HepG2 (cell line): ENCODE results near the gene RAB20. TPM values are rescaled to one million over a fixed set of nuclear protein-coding genes. Genes with fewer than 3 reads are reported as not detected.

Experiments
- ATAC-seq: fragments of 200-7000 bp; cut with Tn5 transposase; 3 replicates; pipeline ENCODE4 v1.9.1; 2020; ENCODE audit warnings: mild to moderate bottlenecking, moderate library complexity
- BruUV-seq: library from RNA; stranded (reverse); fragments of 400-500 nt; replicated peaks from 2 replicates; lab custom pipeline; 2021; lab: Mats Ljungman, UMichigan
- CTCF ChIA-PET: fragments of 300-600 bp; formaldehyde crosslinking; extraction: SDS; loops from one replicate; lab custom pipeline; 2021; ENCODE audit warnings: low total read pairs, inconsistent platforms, low intra/inter-chr PET ratio; lab: Yijun Ruan, JAX
- POLR2A ChIA-PET: fragments of 350-600 bp; sonication (Branson Sonifier 250); formaldehyde crosslinking; loops from one replicate; lab custom pipeline; 2020; ENCODE audit warnings: antibody characterized with exemption, inconsistent platforms; lab: Yijun Ruan, JAX
- DNase-seq: peaks from one replicate; pipeline ENCODE4 v3.0.0-alpha.2; 2015; ENCODE audit warnings: low spot score
- FAIRE-seq: peaks from 3 replicates; lab custom pipeline; 2011; peaks lifted over from hg19 to GRCh38; lab: Jason Lieb, UNC
- H2AFZ ChIP-seq: one replicate; pipeline ENCODE4 v1.6.1; 2011; ENCODE audit warnings: low read length, inconsistent platforms
- H3K27ac ChIP-seq: fragments of 300-600 bp; 3 replicates; pipeline ENCODE4 v1.8.0; 2011; ENCODE audit warnings: mixed run types, mild to moderate bottlenecking, mixed read lengths, low read length, inconsistent platforms; ENCODE audit not compliant: insufficient read depth; ENCODE audit errors: extremely low read length
- H3K27me3 ChIP-seq, 2 experiments: fragments of 200-600 bp in 1 of 2; 2 replicates in 1 of 2; 3 replicates in 1 of 2; pipeline versions ENCODE4 v1.6.0 to v1.8.0; 2011; ENCODE audit warnings: low read length in 2 of 2, mild to moderate bottlenecking in 2 of 2, moderate library complexity in 2 of 2, inconsistent platforms in 1 of 2; ENCODE audit not compliant: insufficient read depth in 2 of 2, control insufficient read depth in 1 of 2
- H3K36me3 ChIP-seq, 2 experiments: fragments of 200-600 bp in 1 of 2; replicated peaks in 1 of 2; 2 replicates in 1 of 2; 3 replicates in 1 of 2; pipeline versions ENCODE4 v1.5.1 to v1.8.0; 2011; ENCODE audit warnings: low read length in 2 of 2, inconsistent platforms in 1 of 2; ENCODE audit not compliant: insufficient read depth in 2 of 2, control insufficient read depth in 1 of 2
- H3K4me1 ChIP-seq: 2 replicates; pipeline ENCODE4 v1.5.1; 2012; ENCODE audit warnings: low read length, inconsistent platforms; ENCODE audit not compliant: insufficient read depth
- H3K4me2 ChIP-seq: 2 replicates; pipeline ENCODE4 v1.6.0; 2011; ENCODE audit warnings: low read depth, low read length, inconsistent platforms
- H3K4me3 ChIP-seq, 3 experiments: fragments of 200-600 bp in 1 of 3; sonication (generic), shearing (Covaris generic) in 1 of 3; replicated peaks in 1 of 3; 2 replicates each; pipeline ENCODE4 v1.5.1; 2011 to 2016; ENCODE audit warnings: low read length in 3 of 3, inconsistent platforms in 2 of 3, low read depth in 2 of 3, mild to moderate bottlenecking in 2 of 3, control low read depth in 1 of 3, mixed read lengths in 1 of 3; ENCODE audit not compliant: insufficient read depth in 1 of 3
- H3K79me2 ChIP-seq: one replicate; pipeline ENCODE4 v1.6.1; 2011; ENCODE audit warnings: low read length, inconsistent platforms; ENCODE audit not compliant: insufficient read depth
- H3K9ac ChIP-seq: 2 replicates; pipeline ENCODE4 v1.6.0; 2011; ENCODE audit warnings: mild to moderate bottlenecking, low read depth, low read length, inconsistent platforms; ENCODE audit not compliant: insufficient read depth
- H3K9me3 ChIP-seq: 2 replicates; pipeline ENCODE4 v1.5.1; 2012; ENCODE audit warnings: mild to moderate bottlenecking, low read length
- H4K20me1 ChIP-seq: 2 replicates; pipeline ENCODE4 v1.6.0; 2011; ENCODE audit warnings: inconsistent platforms, mild to moderate bottlenecking, low read length, moderate library complexity; ENCODE audit not compliant: insufficient read depth
- HNRNPUL1 ChIP-seq: fragments of 200-400 bp; formaldehyde crosslinking; IDR thresholded peaks from 2 replicates; pipeline ENCODE4 v1.6.1; 2017; ENCODE audit warnings: low read depth, mild to moderate bottlenecking, low read length, moderate library complexity
- MAFG ChIP-seq: sonication (generic); formaldehyde crosslinking; IDR thresholded peaks from 2 replicates; pipeline ENCODE4 v1.5.1; 2020; ENCODE audit warnings: mild to moderate bottlenecking, missing genetic modification reagents
- PAX8 ChIP-seq: sonication (generic); formaldehyde crosslinking; IDR thresholded peaks from 2 replicates; pipeline ENCODE4 v1.8.0; 2022; ENCODE audit warnings: mild to moderate bottlenecking, missing genetic modification reagents, borderline replicate concordance
- REST ChIP-seq, 2 experiments: IDR thresholded peaks; 2 replicates each; pipeline ENCODE4 v1.6.1; 2011 to 2012; ENCODE audit warnings: low read length in 2 of 2, borderline replicate concordance in 1 of 2, low read depth in 1 of 2, mild to moderate bottlenecking in 1 of 2, moderate library complexity in 1 of 2
- SOX6 ChIP-seq, 2 experiments: fragments of 450-650 bp in 1 of 2; sonication (generic) in 1 of 2; formaldehyde crosslinking in 1 of 2; IDR thresholded peaks; 2 replicates each; pipeline versions ENCODE4 v1.4.0 to v1.6.1; 2017 to 2020; ENCODE audit warnings: antibody characterized with exemption in 1 of 2, mild to moderate bottlenecking in 1 of 2, missing genetic modification reagents in 1 of 2
- TOE1 ChIP-seq: sonication (generic); formaldehyde crosslinking; IDR thresholded peaks from 2 replicates; pipeline ENCODE4 v1.4.0; 2020; ENCODE audit warnings: mild to moderate bottlenecking, missing genetic modification reagents
- YY1 ChIP-seq: IDR thresholded peaks from 2 replicates; pipeline ENCODE4 v1.6.1; 2011; ENCODE audit warnings: low read length, low read depth, moderate library complexity, mild to moderate bottlenecking; ENCODE audit not compliant: insufficient read depth, insufficient replicate concordance
- WGBS: methylation state at CpG from one replicate; pipeline ENCODE4 v1.1.6; 2017; ENCODE audit warnings: low lambda C conversion rate; 5-methylcytosine and 5-hydroxymethylcytosine counted together
- in situ Hi-C: cut with HindIII; loops from 2 replicates; pipeline ENCODE4 v1.10.0; 2017; ENCODE audit warnings: low pct_unique_long_range_greater_than_20kb; ENCODE audit not compliant: extremely low pct_ligation_motif_present
- intact Hi-C: fragments of 100-400 bp; cut with micrococcal nuclease; formaldehyde crosslinking; loops from one replicate; pipeline ENCODE4 v1.10.0; 2022; ENCODE audit not compliant: unreplicated experiment
- polyA plus RNA-seq, 8 experiments: library from polyadenylated mRNA; depleted of rRNA in 3 of 8; stranded (reverse) in 7 of 8; unstranded in 1 of 8; fragments of >200 nt; fragmentation: Illumina TruSeq in 4 of 8; extraction: Trizol in 4 of 8; gene quantifications; 2 replicates each; pipeline versions ENCODE4 v1.2.1 to v1.2.3, GENCODE V29; 2011 to 2016; ENCODE audit warnings: low read depth in 4 of 8, missing spikeins in 1 of 8, mixed read lengths in 1 of 8; ENCODE audit not compliant: insufficient read depth in 1 of 8
- total RNA-seq, 5 experiments: library from RNA; depleted of rRNA; stranded (reverse); fragments of >200 nt; fragmentation: Illumina TruSeq; extraction: Trizol; gene quantifications; 2 replicates each; pipeline ENCODE4 v1.2.3, GENCODE V29; 2016; ENCODE audit warnings: low read depth in 1 of 5
- TF ChIP-seq, protein P1 (sequence below): sonication (generic); formaldehyde crosslinking; IDR thresholded peaks from 2 replicates; pipeline ENCODE4 v1.4.0; 2020; ENCODE audit warnings: mild to moderate bottlenecking, missing genetic modification reagents, borderline replicate concordance
- TF ChIP-seq, protein P2 (sequence below): sonication (generic); formaldehyde crosslinking; IDR thresholded peaks from 2 replicates; pipeline ENCODE4 v1.9.0; 2021; ENCODE audit warnings: missing genetic modification reagents, borderline replicate concordance

RAB20 gene
- total and polyA plus RNA-seq, 2 of the 13 experiments (the other 11 are each of a cell fraction or from before 2014, with no cell fraction given), result 15.6 to 30.5 TPM

- TF ChIP-seq, protein P1, sequence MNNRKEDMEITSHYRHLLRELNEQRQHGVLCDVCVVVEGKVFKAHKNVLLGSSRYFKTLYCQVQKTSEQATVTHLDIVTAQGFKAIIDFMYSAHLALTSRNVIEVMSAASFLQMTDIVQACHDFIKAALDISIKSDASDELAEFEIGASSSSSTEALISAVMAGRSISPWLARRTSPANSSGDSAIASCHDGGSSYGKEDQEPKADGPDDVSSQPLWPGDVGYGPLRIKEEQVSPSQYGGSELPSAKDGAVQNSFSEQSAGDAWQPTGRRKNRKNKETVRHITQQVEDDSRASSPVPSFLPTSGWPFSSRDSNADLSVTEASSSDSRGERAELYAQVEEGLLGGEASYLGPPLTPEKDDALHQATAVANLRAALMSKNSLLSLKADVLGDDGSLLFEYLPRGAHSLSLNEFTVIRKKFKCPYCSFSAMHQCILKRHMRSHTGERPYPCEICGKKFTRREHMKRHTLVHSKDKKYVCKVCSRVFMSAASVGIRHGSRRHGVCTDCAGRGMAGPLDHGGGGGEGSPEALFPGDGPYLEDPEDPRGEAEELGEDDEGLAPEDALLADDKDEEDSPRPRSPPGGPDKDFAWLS (CRISPR knock-in tag), result no peak
- TF ChIP-seq, protein P2, sequence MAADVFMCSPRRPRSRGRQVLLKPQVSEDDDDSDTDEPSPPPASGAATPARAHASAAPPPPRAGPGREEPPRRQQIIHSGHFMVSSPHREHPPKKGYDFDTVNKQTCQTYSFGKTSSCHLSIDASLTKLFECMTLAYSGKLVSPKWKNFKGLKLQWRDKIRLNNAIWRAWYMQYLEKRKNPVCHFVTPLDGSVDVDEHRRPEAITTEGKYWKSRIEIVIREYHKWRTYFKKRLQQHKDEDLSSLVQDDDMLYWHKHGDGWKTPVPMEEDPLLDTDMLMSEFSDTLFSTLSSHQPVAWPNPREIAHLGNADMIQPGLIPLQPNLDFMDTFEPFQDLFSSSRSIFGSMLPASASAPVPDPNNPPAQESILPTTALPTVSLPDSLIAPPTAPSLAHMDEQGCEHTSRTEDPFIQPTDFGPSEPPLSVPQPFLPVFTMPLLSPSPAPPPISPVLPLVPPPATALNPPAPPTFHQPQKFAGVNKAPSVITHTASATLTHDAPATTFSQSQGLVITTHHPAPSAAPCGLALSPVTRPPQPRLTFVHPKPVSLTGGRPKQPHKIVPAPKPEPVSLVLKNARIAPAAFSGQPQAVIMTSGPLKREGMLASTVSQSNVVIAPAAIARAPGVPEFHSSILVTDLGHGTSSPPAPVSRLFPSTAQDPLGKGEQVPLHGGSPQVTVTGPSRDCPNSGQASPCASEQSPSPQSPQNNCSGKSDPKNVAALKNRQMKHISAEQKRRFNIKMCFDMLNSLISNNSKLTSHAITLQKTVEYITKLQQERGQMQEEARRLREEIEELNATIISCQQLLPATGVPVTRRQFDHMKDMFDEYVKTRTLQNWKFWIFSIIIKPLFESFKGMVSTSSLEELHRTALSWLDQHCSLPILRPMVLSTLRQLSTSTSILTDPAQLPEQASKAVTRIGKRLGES (CRISPR knock-in tag), result no peak
- no peak for TF ChIP-seq MAFG (CRISPR knock-in tag)
Measured at GRCh38 chr13:110528371-110528770, 33.2 kb downstream of the RAB20 start (continued).

DNA sequence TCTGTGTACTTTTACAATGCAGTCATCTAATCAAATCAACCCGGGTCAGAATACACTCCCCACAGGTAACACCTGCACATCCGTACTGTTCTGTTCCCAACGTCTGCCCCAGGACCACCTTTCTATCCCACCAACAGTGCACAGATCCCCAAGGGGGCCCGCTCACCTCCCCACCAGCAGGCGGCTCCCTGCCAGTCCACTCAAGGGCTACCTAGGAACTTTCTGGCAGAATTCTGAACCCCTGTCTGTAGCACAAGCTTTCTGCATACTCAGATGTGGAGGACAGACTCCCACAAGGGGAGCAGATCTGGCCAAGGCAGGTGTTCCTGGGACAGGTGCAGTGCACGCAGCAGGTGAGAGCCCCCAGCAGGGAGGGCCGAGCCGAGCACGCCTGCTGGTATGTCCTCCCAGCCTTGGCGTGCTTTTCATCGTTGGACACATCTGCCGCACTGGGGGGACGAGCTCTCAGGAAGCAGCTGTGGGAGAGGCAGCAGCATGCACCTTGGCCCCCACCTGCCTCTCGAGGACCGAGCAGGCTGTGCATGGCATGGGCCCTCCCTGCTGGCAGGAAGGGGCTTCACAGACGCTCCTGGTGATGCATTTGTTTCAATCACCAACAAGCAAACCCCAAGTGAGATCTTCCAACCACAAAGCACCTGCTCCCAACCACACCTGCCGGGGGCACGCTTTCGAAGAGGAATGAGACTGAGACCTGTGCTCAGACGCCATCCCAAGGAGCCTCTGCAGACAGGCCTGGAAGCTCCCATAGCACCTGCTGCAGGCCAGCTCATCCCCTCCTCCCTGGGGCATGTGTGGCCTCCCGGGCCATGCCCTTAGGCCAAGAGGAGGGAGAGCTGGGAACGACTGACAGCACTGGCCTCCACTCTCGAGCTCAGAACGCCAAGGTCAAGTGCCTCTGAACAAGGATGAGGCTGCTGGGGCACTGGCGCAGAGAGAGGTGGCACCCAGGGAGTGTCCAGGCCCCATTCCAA, 35.9 kb downstream of the RAB20 start:
- Histone ChIP-seq H4K20me1 (peaks cover 26% of the 10 kb centered on the region), H3K36me3 (peaks cover 6 to 29% of the 10 kb centered on the region in 2 experiments), H3K79me2 (peaks cover 14% of the 10 kb centered on the region), H3K4me2 (no peak overlapping the region), H3K27ac (no peak overlapping the region), H3K4me3 (no peak overlapping the region), H3K9ac (no peak overlapping the region), H2AFZ (no peak overlapping the region), H3K27me3 (no peaks in the 10 kb centered on the region), H3K4me1 (peaks cover 42% of the 10 kb centered on the region), H3K9me3 (no peaks in the 10 kb centered on the region)
- WGBS, result 75% methylated on average over 13 of the region's 25 CpGs
- ATAC-seq (no peak), DNase-seq (no peak), FAIRE-seq (no peak)
- BruUV-seq, result no TSS peak
- intact Hi-C loops (loop anchor here (2.0 kb wide), 1 partner anchor 35 kb away; the partner anchor contains the start of gene RAB20), in situ Hi-C loops (no loop called here)
- ChIA-PET POLR2A (interaction anchor here (1.0 kb wide), 1 partner anchor 30 kb away, joined by 3 read pairs; no protein-coding TSS in a partner anchor), CTCF (no interaction called here)
- TF ChIP-seq SOX6 (IDR thresholded peaks at IDR 0.05) (no peak), SOX6 (CRISPR knock-in tag; IDR thresholded peaks at IDR 0.05) (no peak), REST (IDR thresholded peaks at IDR 0.05; ENCODE audit: borderline replicate concordance in 1 of 2, low read depth in 1 of 2, low read length in 2 of 2) (no peak), TOE1 (CRISPR knock-in tag) (no peak), HNRNPUL1 (no peak), PAX8 (no peak), YY1 (no peak)
